ELR (cell line): Measurements from ENCODE around the gene XPNPEP2.

ENCODE experiments used
- DNase-seq: peaks from one replicate; pipeline ENCODE4 v3.0.0-alpha.2; 2015; ENCODE audit warnings: low read depth

Gene XPNPEP2

GRCh38 chrX:129738466-129739308 lies at the start of gene XPNPEP2:
XPNPEP2 (plus strand) TSS chrX:129738979; CDS start chrX:129739214, 235 bp downstream.
- DNase-seq: no peak

DNA sequence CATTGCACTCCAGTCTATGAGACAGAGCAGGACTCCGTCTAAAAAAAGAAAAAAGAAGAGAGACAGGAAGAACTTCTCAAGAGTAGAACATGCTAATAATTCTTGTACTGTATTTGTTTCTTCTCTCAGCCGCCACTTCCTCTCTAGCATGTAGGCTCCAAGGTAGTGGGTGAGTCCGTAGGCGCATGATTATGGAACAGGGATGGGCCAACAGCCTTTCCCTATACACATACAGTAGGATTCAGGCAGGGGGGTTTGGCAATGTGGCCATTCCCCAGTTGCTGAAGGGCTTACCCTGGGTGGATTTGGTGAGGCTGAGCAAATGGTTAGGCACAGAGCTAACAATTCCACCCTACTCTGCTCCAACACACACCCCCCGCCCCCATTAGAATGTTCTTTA lies 49.0 kb upstream of the XPNPEP2 start:
- DNase-seq: no peak

DNA sequence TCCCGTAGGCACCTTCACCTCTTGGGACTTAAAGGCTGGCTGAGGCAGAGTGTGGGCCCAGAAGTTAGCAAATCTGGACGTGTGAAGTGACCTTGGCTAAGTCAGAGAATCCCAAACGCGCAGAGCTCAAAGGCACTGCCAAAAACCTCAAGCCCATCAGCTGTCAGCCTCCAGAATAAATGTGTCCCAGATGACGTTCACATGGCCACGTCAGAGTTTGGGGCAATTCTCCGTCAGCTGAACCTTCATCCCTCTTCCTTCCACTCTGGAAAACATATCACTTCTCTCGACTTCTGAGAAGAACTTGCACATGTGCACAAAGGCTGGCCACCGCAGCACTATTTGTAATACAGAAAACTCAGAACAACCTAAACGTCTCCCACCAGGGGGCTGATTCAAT lies 48.3 kb upstream of the XPNPEP2 start:
- DNase-seq: peak; percentile 2

DNA sequence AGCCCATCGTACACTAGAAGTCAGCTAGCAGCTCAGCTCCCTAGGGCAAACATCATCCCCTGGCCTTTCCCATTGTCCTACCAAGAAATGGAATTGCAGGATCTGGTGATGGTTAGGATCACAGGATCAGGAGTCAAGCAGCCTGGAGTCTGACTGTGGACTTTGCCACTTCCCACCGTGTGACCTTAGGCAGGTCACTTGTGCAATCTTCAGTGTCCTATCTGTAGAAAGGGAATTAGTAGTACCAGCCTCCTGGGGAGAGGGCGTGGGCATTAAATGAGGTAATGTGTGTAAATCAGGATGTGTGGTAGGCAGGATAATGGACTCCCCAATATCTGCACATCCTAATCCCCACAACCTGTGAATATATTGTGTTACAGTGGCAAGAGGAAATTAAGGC lies 45.4 kb upstream of the XPNPEP2 start:
- DNase-seq: no peak

GRCh38 chrX:129694805-129695204 lies 44.0 kb upstream of the XPNPEP2 start:
- no peak for DNase-seq

- DNase-seq: no peak
These were observed 43.2 kb upstream of the XPNPEP2 start for GRCh38 chrX:129695535-129695934.

DNA sequence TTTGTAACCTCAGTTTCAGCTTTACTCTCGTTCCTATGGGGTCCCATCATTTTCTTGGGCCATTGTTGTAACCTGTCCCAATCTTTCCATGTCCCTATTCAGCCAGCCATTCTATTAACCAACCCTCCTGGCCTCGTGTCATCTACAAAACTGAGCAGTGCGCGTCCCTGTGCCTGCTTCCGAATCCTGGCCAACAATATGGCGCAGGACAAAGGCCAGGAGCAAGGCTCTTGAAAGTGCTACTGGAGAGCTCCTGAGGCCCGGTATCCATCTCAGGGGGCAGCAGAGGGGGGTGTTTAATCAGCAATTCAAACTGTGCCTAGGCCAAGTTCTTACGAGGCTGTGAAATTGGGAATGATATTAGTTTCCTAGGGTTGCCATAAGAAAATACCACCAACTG lies 42.8 kb upstream of the XPNPEP2 start:
- DNase-seq: no peak

- DNase-seq: no peak
These were observed 42.2 kb upstream of the XPNPEP2 start for GRCh38 chrX:129696463-129697155.

- DNase-seq: no peak
These were observed 41.5 kb upstream of the XPNPEP2 start for GRCh38 chrX:129697204-129697829.

DNA sequence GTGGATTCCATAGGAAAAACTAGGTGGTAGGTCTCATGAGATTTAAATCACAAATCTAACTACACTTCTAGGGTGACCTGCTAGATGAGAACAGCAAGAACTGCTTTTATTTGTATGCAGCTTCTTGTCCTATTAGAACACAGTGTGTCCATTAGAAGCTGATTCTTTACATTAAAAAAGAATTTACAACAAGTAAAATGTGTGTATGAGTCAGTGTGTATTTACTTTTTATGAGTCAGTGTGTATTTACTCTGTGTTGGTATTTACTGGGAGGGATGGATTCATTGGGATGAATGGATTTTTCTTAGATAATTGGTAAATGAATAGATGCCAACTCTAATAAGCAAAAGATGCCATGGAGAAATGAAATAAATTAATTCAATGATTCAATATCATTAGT lies 40.6 kb upstream of the XPNPEP2 start:
- peak; percentile 25 for DNase-seq

DNA sequence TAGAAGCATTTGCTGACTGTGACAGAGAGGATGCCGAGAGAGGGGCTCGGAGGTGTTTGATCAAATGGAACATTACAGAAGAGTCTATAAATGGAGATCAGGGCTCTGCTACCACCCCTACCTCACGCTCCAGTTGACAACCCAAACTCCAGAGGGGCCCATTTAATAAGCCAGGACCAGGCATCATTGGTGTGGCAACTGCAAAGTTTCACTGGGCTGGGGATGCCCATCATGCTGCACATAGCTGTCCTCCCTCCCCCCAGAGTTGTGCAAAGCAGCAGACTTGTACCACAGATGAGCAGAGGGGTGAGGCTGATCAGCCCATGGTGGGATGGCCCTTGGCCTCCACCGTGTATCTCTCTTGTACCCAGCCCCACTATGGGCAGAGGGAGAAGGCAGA lies 38.2 kb upstream of the XPNPEP2 start:
- DNase-seq: no peak

DNA sequence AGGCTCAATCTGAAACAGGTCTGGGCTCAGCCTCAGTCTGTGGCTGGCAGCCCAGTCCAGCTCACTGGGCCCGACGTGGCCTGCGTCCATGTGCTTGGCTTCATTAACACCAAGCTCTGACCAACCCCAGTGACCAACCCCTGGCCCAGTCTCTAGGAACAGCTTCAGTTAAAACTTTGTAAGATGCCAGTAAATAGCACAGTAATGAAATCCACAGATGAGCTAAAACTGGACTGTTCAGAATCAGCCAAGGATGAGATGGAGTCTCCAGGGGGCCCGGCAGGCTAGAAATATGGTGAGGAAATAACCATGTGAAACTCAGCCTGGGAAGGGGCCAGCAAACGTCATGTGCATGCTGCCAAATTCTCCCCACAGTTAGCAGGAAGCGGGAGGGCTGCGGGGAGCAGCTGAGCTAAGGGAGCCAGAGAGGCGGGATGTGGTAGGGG lies 37.1 kb upstream of the XPNPEP2 start:
- no peak for DNase-seq

DNA sequence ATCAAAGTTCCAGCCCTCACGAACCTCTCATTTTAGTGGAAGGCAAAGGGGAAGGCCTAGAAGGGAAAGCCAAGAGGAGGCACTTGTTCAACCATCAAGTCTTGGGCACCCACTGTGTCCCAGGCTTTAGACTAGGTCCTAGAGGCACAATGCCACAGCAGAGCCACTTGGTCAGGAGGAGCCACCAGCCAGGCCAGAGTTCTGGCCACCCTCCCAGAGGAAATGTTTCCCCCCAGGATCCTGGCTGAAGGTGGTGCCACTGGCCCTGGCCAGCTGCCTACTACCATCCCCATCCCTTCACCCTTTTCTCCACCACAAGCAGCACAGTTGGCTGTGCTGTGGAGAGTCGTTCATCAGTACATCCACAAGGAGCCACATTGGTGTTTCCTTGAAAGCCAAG lies 34.3 kb upstream of the XPNPEP2 start:
- no peak for DNase-seq

DNA sequence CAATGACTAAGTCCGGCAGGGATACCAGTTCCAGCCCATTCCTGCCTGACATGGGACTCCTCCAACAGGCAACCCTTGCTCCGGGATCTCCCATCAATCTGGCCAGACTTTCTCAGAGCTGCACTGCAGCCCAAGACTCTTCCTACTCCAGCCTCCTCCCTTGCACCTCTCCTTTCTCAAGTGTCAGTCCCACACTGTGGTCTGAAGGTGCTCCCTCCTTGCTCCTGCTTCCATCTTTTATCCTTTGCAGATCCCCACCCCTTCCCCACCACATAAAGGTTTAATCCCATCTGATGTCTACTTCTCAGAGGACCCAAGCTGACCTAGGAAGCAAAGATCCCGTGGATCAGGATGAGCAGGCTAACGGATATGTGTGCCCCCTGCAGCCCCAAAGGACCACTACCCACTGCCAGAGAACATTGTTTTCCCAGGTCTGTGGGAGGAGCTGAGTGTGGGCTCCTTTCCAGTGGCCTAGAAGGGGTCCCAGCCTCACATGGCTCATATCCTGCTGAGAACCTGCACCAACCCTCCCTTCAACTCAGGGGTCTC lies 33.3 kb upstream of the XPNPEP2 start:
- no peak for DNase-seq

GRCh38 chrX:129705988-129706387 lies 32.8 kb upstream of the XPNPEP2 start:
- no peak for DNase-seq

GRCh38 chrX:129706400-129707072 lies 32.2 kb upstream of the XPNPEP2 start:
- DNase-seq: no peak

- DNase-seq: no peak
These were observed 24.2 kb upstream of the XPNPEP2 start for GRCh38 chrX:129714581-129714980.

DNA sequence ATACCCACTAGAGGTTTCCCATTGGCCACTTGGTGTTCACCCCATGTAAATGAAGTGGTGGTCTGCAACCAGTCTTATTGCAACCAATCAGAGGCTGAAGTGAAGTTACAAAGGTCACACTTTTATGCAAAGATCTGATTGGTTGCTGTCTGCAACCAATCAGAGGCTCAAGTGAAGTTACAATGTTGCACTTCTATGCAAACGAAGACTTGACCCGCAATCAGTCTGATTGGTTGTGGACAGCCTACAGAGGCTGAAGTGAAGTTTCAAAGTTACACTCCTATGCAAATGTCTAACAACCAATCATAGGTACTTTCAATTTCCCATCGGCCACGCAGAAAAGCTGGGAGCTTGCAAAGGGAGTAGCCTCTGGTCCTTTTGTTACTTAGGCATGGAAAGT lies 22.3 kb upstream of the XPNPEP2 start:
- no peak for DNase-seq

- DNase-seq: peak; percentile 58
These were observed 20.9 kb upstream of the XPNPEP2 start for GRCh38 chrX:129717892-129718291.

GRCh38 chrX:129718676-129719075 lies 20.1 kb upstream of the XPNPEP2 start:
- DNase-seq: no peak

GRCh38 chrX:129719268-129719667 lies 19.5 kb upstream of the XPNPEP2 start:
- DNase-seq: peak; percentile 15

- peak; percentile 4 for DNase-seq
These were observed 18.7 kb upstream of the XPNPEP2 start for GRCh38 chrX:129719931-129720530.
